SU-DHL-6 (cell line): ENCODE data around the gene EPS8.

Source experiments
- H2AFZ ChIP-seq: fragments of 200-600 bp; sonication (generic); 2 replicates; pipeline ENCODE4 v1.6.1; 2014; ENCODE audit warnings: low read depth, mild to moderate bottlenecking, moderate library complexity, mixed read lengths, antibody characterized with exemption, low read length; ENCODE audit not compliant: severe bottlenecking
- H3F3A ChIP-seq: fragments of 200-600 bp; shearing (Covaris generic); 2 replicates; pipeline ENCODE4 v1.6.0; 2016; ENCODE audit warnings: antibody characterized with exemption, mild to moderate bottlenecking; ENCODE audit not compliant: insufficient read depth
- H3K27ac ChIP-seq: fragments of 200-600 bp; sonication (generic); 2 replicates; pipeline ENCODE4 v1.5.1; 2016; ENCODE audit warnings: low read depth, mild to moderate bottlenecking, low read length, moderate library complexity, mixed read lengths
- H3K27me3 ChIP-seq: fragments of 200-600 bp; sonication (generic), shearing (Covaris generic); 2 replicates; pipeline ENCODE4 v1.6.0; 2014; ENCODE audit warnings: mild to moderate bottlenecking, low read length
- H3K36me3 ChIP-seq: fragments of 200-600 bp; sonication (generic); 2 replicates; pipeline ENCODE4 v1.6.1; 2014; ENCODE audit warnings: mild to moderate bottlenecking, low read length, mixed read lengths
- H3K4me2 ChIP-seq: fragments of 300-600, 200-600 bp; shearing (Covaris generic), sonication (generic); 2 replicates; pipeline ENCODE4 v1.6.0; 2014; ENCODE audit warnings: low read length, low read depth, mild to moderate bottlenecking; ENCODE audit not compliant: poor library complexity, severe bottlenecking
- H3K4me3 ChIP-seq: fragments of 200-600 bp; sonication (generic); 2 replicates; pipeline ENCODE4 v1.5.1; 2014; ENCODE audit warnings: antibody characterized with exemption, low read length, mild to moderate bottlenecking, mixed read lengths; ENCODE audit not compliant: insufficient read depth, poor library complexity, severe bottlenecking
- H3K79me2 ChIP-seq: fragments of 200-600 bp; sonication (generic); 2 replicates; pipeline ENCODE4 v1.6.1; 2014; ENCODE audit warnings: mild to moderate bottlenecking, low read length, moderate library complexity; ENCODE audit not compliant: insufficient read depth
- H3K9ac ChIP-seq: fragments of 200-600 bp; sonication (generic); 2 replicates; pipeline ENCODE4 v1.7.0; 2014; ENCODE audit warnings: mild to moderate bottlenecking, low read length
- H3K9me2 ChIP-seq: fragments of 200-600 bp; sonication (generic); replicated peaks from 2 replicates; pipeline ENCODE4 v1.6.1; 2014; ENCODE audit warnings: low read length; ENCODE audit not compliant: insufficient read depth
- H3K9me3 ChIP-seq: fragments of 200-600 bp; sonication (generic); 2 replicates; pipeline ENCODE4 v1.6.1; 2014; ENCODE audit warnings: low read length, mixed read lengths; ENCODE audit not compliant: insufficient read depth
- H4K20me1 ChIP-seq: fragments of 200-600 bp; sonication (generic); 2 replicates; pipeline ENCODE4 v1.6.1; 2014; ENCODE audit warnings: low read depth, mild to moderate bottlenecking, antibody characterized with exemption, low read length, moderate library complexity, mixed read lengths
- EZH2phosphoT487 ChIP-seq: fragments of 200-600 bp; sonication (generic), shearing (Covaris generic); conservative IDR thresholded peaks from 2 replicates; pipeline ENCODE4 v1.6.1; 2018; ENCODE audit warnings: mild to moderate bottlenecking, antibody characterized with exemption, low read length, moderate library complexity, mixed read lengths
- TF ChIP-seq, protein P1 (sequence below): fragments of 200-600 bp; sonication (generic); IDR thresholded peaks from one replicate; pipeline ENCODE4 v1.5.1; 2017; ENCODE audit warnings: antibody characterized with exemption, mild to moderate bottlenecking, low read length, moderate library complexity; ENCODE audit not compliant: insufficient read depth, poor library complexity, severe bottlenecking

Gene EPS8

GRCh38 chr12:15632708-15633107, 156.5 kb downstream of the EPS8 start:
- H3K9ac ChIP-seq: no peak overlapping the region
- H3K27ac ChIP-seq: no peak overlapping the region
- H3F3A ChIP-seq: no peaks in the 10 kb centered on the region
- no peaks in the 10 kb centered on the region for H3K9me2 ChIP-seq
- H3K9me3 ChIP-seq: no peaks in the 10 kb centered on the region
- H3K27me3 ChIP-seq: no peaks in the 10 kb centered on the region
- no peak overlapping the region for H3K4me2 ChIP-seq
- H3K36me3 ChIP-seq: no peaks in the 10 kb centered on the region
- H3K4me3 ChIP-seq: no peak overlapping the region
- no peak for TF ChIP-seq EZH2phosphoT487
- TF ChIP-seq, protein P1, sequence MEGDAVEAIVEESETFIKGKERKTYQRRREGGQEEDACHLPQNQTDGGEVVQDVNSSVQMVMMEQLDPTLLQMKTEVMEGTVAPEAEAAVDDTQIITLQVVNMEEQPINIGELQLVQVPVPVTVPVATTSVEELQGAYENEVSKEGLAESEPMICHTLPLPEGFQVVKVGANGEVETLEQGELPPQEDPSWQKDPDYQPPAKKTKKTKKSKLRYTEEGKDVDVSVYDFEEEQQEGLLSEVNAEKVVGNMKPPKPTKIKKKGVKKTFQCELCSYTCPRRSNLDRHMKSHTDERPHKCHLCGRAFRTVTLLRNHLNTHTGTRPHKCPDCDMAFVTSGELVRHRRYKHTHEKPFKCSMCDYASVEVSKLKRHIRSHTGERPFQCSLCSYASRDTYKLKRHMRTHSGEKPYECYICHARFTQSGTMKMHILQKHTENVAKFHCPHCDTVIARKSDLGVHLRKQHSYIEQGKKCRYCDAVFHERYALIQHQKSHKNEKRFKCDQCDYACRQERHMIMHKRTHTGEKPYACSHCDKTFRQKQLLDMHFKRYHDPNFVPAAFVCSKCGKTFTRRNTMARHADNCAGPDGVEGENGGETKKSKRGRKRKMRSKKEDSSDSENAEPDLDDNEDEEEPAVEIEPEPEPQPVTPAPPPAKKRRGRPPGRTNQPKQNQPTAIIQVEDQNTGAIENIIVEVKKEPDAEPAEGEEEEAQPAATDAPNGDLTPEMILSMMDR: no peak
- H3K79me2 ChIP-seq: no peaks in the 10 kb centered on the region
- H2AFZ ChIP-seq: no peak overlapping the region
- no peaks in the 10 kb centered on the region for H4K20me1 ChIP-seq

DNA sequence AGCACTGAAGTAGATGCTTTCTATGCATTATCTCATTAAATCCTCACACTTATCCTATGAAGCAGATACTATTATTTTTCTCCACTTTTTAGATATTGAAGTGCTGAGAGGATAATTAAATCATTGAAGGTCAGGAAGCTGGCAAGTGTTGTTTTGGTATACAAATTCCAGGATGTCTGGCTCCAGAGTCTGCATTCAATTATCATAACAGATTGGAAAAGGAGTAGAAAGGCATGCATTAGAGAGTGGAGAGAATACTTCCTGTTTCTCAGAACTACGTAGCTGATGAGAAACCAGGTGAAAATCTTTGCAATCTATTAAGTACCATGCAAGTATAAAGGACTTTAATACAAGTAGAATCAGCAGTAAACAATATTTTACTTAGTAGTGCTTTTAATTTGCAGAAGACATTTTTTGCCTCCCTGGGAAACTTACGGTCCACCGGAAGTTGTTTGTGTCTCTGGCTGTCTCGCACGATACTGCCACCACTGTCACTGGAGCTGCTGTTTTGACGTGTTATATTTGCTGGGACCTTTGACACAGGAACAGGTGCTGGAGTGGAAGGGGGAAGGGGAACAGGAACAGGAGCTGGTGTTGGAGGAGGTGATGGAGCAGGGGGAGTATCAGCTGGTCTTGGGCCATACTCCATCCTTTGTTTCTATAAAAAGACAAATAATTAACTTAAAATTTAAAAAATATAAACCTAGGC, 158.0 kb downstream of the EPS8 start:
- Histone ChIP-seq H3K9me3 (no peaks in the 10 kb centered on the region), H2AFZ (no peak overlapping the region), H3K9ac (no peak overlapping the region), H3K4me2 (no peak overlapping the region), H3K27me3 (no peaks in the 10 kb centered on the region), H3K4me3 (no peak overlapping the region), H3K36me3 (no peaks in the 10 kb centered on the region), H3F3A (no peaks in the 10 kb centered on the region), H3K79me2 (no peaks in the 10 kb centered on the region), H4K20me1 (no peaks in the 10 kb centered on the region), H3K9me2 (no peaks in the 10 kb centered on the region), H3K27ac (no peak overlapping the region)
- no peak for TF ChIP-seq EZH2phosphoT487
- TF ChIP-seq, protein P1: no peak

DNA sequence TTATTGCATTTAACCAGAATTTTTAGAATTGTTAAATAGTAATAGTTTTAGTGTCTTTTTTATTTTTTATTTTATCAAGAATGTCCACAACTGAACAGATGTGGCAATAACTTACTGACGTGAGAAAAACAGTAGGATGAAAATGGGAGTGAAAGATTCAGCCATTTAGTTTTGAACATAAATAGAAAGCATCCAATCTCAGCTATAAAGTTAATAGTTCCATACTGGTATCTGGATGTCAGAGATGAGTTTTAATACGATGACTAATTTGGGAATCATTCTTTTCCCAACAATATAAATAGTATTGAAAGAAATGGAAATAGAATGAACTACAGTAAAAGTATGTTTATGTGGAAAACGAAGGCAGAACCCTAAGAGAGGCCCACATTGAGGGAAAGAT, 159.4 kb downstream of the EPS8 start:
- Histone ChIP-seq H3K36me3 (no peaks in the 10 kb centered on the region), H3K9ac (no peak overlapping the region), H4K20me1 (no peaks in the 10 kb centered on the region), H3K27ac (no peak overlapping the region), H2AFZ (no peak overlapping the region), H3K4me2 (no peak overlapping the region), H3K4me3 (no peak overlapping the region), H3K9me3 (no peaks in the 10 kb centered on the region), H3K79me2 (no peaks in the 10 kb centered on the region), H3K27me3 (no peaks in the 10 kb centered on the region), H3K9me2 (no peaks in the 10 kb centered on the region), H3F3A (no peaks in the 10 kb centered on the region)
- no peak for TF ChIP-seq EZH2phosphoT487
- TF ChIP-seq, protein P1: no peak
